NCI-H1436 (cell line): ENCODE results near the gene RBP5.

Experiments
- DNase-seq: peaks from one replicate; lab custom pipeline; 2025; lab: John Stamatoyannopoulos, UW

Gene RBP5

DNA sequence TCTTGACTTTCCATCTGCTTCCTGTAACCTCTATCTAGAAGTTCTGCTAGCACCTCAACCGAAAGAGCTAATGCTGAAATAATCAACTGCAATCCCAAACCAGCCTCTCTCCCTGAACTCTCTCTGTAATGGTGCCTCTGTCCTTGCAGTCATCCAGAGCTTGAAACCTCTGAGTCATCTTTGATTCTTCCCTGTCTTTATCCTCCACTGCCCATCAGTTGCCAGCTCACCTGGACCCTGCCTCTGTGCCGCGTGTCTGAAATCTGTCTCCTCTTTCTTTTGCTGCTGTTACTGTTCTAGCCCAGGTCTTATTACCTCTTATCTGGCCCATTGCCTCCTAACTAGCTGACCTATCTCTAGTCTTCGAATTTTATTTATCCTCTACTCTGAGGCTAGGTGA is 17.0 kb upstream of the RBP5 start:
- DNase-seq, result no peak

DNA sequence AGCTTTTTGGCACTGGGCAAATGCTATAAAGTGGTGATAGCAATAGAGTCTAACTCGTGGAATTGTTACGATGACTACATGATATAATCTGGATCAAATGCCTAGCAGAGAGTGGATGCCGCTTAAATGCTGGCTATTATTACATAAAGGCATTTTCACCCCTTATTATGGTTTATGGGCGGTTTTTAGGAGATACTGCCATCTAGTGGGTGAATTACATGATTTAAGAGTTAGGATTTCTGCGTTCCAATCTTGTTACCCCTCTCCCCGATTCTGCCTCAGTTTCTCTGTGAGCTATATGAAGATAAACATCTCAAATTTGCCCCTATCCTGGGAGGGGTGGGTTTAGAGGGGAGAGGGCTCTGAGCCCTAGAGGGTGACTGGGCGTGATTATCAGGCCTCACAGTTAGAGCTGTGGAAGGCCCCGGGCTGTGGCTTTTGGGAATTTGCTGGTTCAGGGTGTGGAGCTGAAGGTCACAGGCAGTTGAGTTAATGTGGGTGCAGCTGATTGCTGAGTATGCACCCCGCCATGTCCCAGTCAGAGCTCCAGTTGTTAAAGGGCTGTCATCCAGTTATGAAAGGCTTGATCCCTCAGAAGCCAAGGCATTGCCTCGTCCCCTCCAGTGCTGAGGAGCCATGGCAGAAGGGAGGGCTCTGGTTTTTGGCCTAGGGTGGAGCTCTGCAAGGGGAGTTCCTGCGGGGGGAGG is 15.9 kb upstream of the RBP5 start:
- peak; percentile 17 for DNase-seq

DNA sequence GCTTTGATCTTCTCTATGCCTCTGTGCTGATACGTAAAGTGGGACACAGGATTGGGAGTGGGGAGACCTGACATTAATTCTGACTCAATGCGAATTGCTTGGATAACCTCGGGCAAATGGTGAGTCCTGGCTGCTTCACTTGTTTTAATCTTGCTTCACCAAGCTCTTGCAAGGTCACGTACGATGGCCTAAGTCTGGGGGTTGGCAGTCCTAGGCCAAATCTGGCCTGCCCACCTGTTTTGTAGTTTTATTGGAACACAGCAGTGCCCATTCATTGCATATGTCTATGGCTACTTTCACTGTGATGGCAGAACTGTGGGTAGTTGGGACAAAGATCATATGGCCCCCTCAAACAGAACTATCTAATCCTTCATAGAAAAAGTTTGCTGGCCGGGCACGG is 14.9 kb upstream of the RBP5 start:
- no peak for DNase-seq

DNA sequence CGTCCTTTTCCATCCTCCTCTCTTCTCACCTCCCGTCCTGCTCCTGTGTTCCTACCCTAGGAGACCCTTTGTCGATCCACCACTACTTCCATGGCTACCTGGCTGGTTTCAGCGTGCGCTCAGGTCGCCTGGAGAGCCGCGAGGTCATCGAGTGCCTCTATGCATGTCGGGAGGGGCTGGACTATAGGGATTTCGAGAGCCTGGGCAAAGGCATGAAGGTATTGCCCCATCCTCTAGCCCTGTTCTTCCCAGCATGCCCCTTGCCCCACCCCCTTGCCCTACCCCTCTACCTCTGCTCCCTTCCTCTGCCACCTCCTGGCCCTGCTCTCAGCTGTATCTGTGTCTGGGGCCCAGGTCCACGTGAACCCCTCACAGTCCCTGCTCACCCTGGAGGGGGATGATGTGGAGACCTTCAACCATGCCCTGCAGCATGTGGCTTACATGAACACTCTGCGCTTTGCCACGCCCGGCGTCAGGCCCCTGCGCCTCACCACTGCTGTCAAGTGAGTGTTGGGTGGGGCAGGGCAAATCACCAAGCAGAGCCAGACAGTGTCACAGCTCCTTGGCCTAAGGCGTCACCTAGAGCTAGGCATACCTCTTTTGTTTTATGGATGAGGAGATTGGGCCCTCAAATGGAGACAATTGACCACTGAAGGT is 14.2 kb upstream of the RBP5 start:
- no peak for DNase-seq

DNA sequence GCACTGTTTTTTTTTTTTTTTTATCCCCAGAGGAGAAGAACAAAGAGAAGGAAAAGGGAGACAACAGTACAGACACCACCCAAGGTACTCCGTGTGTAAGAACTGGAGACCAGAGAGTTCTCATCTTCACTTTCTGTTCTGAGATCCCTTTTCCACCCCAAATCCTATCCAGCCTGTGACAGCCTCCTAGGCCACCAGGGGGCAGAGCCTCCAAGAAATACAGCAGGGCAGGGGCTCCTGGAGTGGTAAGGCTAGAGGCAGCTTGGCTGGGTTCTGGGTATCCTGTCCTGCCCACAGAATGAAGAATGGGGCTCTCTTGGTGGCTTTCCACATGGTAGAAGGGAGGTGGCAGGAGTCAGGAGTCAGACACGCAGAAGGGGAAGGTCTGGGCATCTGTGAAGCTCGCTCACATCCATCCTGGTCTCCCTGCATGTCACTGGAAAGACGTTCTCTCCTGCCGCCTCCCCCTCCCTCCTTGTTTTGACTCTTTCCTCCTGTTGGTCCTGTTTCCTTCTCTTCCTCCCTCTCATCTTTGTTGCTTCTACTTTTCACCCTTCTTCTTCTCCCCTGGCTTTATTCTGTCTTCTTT is 13.5 kb upstream of the RBP5 start:
- DNase-seq, result peak; percentile 9

GRCh38 chr12:7141351-7142005 is 12.8 kb upstream of the RBP5 start:
- no peak for DNase-seq

DNA sequence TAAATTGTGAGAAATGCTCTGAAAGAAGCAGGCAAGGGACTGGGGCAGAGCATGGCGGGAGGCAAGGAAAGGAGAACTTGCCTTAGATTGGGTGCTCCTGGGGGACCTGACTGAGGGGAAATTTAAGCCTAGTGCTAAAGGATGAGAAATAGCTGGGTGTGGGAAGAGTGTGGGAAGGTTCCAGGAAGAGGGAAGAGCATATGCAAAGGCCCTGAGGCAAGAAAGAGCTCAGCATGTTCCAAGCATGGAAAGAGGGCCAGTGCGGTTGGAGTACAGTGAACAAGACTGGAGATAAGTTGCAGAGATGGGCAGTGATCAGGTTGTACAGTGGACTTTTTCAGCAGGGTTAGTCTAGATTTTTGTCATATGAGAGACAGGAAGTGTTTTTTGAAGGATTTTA is 10.5 kb upstream of the RBP5 start:
- DNase-seq, result no peak

- DNase-seq, result no peak
Observed at GRCh38 chr12:7137908-7138307, 9.2 kb upstream of the RBP5 start.

GRCh38 chr12:7136676-7137075 is 8.0 kb upstream of the RBP5 start:
- no peak for DNase-seq

- no peak for DNase-seq
Observed at GRCh38 chr12:7136071-7136470, 7.4 kb upstream of the RBP5 start.

DNA sequence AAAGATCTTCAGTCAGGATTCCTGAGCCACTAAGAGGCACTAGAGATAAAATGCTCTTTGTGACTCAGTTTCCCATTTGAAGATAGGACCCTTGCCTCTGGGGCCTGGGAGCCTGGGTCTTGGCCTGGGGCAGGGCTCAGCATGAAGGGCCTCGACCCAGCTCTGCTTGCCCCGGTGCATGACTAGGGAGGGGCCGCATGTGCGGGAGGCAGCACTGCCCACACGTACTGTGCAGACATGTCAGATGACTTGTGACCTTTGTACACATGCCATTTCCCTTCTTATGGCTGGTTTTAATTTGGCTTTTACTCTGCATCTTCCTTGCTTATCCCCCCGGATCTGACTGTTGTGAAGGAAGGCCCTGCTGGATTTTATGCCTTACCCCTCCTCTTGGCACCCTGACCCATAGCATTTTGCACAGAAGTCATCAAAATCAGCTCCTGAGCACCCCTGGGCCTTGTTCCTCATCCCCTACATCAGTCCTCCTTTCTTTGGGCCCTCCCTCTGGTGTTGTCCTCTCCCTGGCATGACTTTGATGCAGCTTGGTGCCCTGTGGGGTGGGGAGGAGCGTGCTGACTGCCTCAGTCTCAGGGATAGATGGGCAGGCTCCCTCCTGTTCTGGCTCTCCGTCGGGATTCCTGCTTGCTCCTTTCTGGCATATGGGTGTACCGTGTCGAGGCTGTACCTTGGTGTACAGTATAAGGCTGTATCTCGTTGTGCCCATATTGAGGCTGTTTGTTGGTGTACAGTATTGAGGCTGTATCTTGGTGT is 5.9 kb upstream of the RBP5 start:
- DNase-seq, result no peak

GRCh38 chr12:7131502-7131866 is 2.8 kb upstream of the RBP5 start:
- no peak for DNase-seq

GRCh38 chr12:7130701-7131501 is 2.2 kb upstream of the RBP5 start:
- DNase-seq, result no peak

DNA sequence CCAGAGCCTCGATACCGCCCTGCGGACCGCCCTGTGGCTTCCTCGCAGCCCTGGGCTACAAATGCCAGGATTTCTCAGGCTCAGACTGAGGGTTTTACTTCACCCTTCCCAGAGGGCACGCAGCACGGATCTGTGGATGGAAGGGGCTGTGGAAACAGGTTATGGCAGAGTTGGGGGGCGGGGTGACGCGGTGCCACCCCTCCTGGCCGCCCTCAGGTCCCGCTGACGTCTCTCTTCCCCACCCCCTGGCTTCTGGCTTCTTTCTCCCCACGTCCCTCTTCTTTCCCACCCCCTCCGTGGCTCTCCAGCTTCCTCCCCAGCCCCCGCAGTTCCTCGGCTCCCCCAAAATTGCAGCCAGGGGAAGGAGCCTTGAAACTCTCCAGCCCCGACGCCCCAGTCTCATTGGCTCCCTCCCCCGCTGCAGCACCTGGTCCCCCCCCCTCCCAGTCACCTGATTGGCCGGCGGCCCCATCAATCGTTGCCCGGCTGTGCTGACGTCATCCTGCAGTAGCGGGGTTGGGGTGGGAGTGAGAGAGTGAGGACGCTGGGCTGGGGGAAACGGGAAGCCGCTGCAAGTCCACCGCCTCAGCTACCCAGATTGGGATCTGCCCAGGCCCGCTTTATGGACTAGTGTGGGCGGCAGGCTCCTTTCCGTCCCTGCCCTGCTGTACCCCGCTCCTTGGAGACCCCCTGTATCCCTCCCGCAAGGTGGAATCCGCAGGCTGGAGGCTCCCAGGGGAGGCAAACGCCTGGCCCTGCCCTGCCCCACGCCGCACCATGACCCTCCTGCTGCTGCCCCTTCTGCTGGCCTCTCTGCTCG is 1.4 kb upstream of the RBP5 start, which contains the start of gene CLSTN3:
CLSTN3 (plus strand) TSS at position 500 of the 820 bp plus-strand sequence; CDS start at position 778, 278 bp downstream.
- peak; percentile 80 for DNase-seq

DNA sequence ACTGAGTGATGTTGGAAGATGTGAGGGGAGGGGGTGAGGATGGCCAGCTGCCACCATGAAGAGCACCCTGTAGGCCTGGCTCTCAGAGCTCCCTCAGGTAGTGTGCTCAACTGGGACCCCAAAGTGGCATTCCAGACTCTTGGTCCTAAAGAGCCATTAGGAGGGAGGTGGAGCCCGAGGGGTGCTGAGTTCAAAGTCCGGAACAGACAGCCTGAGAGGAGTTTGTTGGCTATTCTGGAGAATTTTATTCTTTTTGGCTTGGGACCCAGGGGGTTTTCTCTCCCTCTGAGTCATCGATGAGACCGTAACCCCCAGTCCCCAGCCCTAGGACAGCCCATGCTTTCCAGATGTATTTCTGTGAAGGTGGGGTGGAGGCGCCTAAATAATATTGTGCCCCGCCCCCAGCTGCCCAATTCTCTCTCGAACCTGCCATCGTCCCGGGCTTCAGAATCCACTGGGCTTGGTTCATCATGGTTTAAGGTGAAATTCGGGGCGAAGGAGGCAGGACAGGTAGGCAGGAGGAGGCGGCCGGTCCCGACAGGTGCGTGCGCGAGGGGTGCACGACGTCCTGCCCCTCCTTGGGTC is 690 bp upstream of the RBP5 start:
- DNase-seq, result no peak

DNA sequence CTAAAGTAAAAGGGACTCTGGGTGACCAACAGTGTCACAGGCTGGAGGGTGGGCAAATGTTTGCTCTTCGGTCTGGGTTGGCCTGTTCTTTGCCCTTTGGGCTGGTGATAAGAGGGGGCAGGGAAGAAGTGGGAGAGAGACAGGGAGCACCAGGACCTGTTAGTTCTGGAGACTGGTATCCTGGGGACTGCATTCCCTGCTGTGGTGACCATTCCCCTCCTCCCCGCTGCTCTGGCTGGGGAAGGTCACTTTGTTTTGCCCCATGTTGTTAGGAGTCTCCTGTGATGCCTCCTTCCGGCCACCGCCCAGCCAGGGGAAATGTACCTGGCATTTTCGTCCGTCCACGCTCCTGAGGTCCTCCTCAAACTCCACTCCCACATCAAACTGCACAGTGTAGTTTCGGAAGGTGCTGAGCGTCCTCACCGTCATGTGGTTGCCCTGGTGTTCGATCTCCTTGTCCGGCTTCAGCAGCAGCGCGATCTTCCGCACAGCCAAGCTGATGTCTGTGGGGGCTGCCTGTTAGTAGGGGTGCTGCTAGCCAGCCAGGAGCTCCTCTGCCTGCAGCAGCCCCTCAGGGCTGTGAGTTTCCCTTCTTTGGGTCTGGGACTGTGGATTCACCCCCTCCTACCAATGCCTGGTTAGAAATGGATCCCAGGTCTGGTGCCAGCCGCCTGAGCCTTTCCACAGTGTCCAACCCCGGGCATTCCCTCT is 618 bp downstream of the RBP5 start:
- DNase-seq, result no peak

DNA sequence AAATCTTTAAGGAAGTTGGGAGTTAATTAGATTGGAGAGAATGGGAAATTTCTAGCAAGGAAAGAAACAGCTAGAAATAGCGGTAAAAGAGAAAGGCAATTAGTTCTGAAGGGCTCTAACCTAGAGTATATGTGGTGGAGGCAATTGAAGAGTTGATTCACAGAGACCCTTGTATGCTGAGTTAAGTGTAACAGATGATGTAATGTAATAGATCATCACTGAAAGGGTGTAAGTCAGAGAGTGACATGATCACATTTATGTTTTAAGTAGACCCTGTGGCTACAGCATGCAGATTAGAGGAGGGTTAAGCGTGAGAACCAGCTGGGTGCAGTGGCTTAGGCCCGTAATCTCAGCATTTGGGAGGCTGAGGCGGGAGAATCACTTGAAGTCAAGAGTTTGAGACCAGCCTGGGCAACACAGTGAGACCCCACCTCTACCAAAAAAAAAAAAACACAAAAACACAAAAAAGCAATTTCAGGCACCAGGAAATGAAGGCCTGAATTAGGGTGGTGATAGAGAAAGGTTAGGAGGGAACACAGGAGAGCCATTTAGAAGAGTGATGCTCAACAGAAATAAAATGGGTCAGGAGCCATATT is 3.0 kb downstream of the RBP5 start:
- DNase-seq, result no peak

GRCh38 chr12:7123806-7124522 is 4.7 kb downstream of the RBP5 start:
- DNase-seq, result no peak
